ENCODE data around the gene UPK3BL1.
"Not testable (repeated sequence)": the region's sequence is repeated elsewhere in the genome, so short reads cannot be mapped to it uniquely, and the experiment has no call there.

Gene UPK3BL1

GRCh38 chr7:102647813-102648212 is 5.2 kb upstream of the UPK3BL1 start:
- H3K4me3 Mint-ChIP-seq; H3K27me3 Mint-ChIP-seq; H3K4me1 Mint-ChIP-seq; ATAC-seq (replicated peaks); H3K27ac Mint-ChIP-seq; DNase-seq; H3K36me3 Mint-ChIP-seq; H3K9me3 Mint-ChIP-seq: not testable (repeated sequence)

DNA sequence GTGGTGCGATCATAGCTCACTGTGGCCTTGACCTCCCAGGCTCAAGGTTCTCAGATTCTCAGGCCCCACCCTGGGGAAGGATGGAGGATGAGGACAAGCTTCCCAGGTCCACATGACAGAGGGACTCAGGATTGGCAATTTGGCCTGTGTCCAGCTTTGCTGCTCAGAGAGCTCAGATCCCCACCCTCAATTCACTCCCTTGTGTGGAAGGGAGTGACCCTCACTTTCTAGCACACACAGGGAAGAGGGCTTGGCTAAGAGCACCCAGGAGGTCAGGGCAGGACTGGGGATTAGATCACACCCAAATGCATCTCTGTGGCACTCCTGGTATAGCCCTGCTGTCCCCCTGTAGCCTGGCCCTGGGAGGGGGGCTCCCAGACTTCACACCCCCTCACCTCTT is 813 bp upstream of the UPK3BL1 start:
- not testable (repeated sequence) for H3K27ac Mint-ChIP-seq; H3K4me1 Mint-ChIP-seq; ATAC-seq (replicated peaks); H3K27me3 Mint-ChIP-seq; H3K9me3 Mint-ChIP-seq; DNase-seq; H3K36me3 Mint-ChIP-seq; H3K4me3 Mint-ChIP-seq

DNA sequence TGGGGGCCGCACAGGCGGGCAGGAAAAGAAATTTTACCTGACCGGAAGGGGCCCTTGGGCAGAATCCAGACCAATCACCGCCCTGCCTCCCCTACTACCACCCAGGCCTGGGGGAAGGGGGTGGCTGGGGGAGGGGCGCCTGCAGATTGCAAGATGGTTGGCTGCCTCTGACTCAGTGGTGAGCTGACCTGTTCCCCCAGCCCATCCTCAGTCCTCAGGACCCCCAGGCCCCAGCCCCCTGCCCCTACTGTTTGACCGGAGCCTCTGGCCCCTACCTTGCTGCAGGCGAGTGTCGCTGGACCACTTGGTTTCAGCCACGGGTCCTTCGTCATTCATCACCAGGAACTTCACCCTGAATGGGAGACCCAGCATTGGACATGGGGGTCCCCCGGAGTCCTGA is 3.7 kb downstream of the UPK3BL1 start:
- not testable (repeated sequence) for H3K9me3 Mint-ChIP-seq, H3K4me3 Mint-ChIP-seq, H3K27me3 Mint-ChIP-seq, H3K27ac Mint-ChIP-seq, H3K4me1 Mint-ChIP-seq, H3K36me3 Mint-ChIP-seq
- DNase-seq (peak; percentile 6), ATAC-seq (replicated peaks) (peak; percentile 7 to 12)

- H3K4me3 Mint-ChIP-seq; H3K27ac Mint-ChIP-seq; ATAC-seq (replicated peaks); H3K36me3 Mint-ChIP-seq; H3K4me1 Mint-ChIP-seq; H3K9me3 Mint-ChIP-seq; H3K27me3 Mint-ChIP-seq: not testable (repeated sequence)
- peak; percentile 0 for DNase-seq
Observed at GRCh38 chr7:102636956-102637355, 5.6 kb downstream of the UPK3BL1 start.

DNA sequence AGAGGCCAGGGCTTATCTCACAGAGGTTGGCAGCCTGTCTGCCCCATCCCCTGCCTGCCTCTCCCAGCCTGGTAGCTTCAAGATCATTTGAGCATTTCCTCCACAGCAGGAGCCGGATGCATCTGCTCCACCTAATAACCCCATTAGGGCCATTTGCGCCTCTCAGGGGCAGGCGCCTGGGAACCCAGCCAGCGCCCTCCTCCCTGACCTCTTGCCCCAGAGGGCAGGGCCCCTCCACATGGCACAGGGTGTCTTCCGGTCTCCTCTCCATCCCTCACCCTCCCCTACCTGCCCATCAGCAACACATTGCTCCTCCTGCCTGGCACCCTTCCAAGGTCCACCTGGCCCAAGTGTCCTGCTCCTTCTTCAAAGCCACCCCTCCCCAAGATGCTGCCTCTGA is 7.2 kb downstream of the UPK3BL1 start:
- H3K27ac Mint-ChIP-seq, H3K36me3 Mint-ChIP-seq, H3K27me3 Mint-ChIP-seq: not testable (repeated sequence)

GRCh38 chr7:102634299-102634698 is 8.3 kb downstream of the UPK3BL1 start:
- not testable (repeated sequence) for H3K36me3 Mint-ChIP-seq; H3K27ac Mint-ChIP-seq; H3K4me3 Mint-ChIP-seq; ATAC-seq (replicated peaks); H3K27me3 Mint-ChIP-seq; H3K4me1 Mint-ChIP-seq; H3K9me3 Mint-ChIP-seq; DNase-seq

More for the DNA sequence above, 7.2 kb downstream of the UPK3BL1 start:
- not testable (repeated sequence) for ATAC-seq (replicated peaks); DNase-seq; H3K9me3 Mint-ChIP-seq; H3K4me3 Mint-ChIP-seq; H3K4me1 Mint-ChIP-seq

DNA sequence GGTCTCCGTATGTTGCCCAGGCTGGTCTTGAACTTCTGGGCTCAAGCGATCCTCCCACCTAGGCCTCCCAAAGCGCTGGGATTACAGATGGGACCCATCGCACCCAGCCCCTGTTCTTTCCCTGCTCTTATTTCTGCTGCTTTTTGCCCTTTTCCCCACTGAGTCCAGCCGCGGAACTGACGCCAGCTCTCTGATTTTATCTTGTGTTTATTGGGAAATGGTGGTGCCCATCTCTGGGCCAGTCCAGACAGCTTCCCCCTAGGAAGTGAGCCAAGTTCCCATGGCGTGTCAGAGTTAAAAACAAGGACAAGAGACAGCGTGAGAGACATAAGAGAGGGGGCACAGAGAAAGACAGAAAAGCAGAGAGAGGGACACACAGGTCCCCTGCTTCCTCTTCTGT is 12.0 kb downstream of the UPK3BL1 start:
- not testable (repeated sequence) for ATAC-seq (replicated peaks); H3K27me3 Mint-ChIP-seq; H3K27ac Mint-ChIP-seq; H3K4me1 Mint-ChIP-seq; H3K9me3 Mint-ChIP-seq; DNase-seq; H3K36me3 Mint-ChIP-seq; H3K4me3 Mint-ChIP-seq

DNA sequence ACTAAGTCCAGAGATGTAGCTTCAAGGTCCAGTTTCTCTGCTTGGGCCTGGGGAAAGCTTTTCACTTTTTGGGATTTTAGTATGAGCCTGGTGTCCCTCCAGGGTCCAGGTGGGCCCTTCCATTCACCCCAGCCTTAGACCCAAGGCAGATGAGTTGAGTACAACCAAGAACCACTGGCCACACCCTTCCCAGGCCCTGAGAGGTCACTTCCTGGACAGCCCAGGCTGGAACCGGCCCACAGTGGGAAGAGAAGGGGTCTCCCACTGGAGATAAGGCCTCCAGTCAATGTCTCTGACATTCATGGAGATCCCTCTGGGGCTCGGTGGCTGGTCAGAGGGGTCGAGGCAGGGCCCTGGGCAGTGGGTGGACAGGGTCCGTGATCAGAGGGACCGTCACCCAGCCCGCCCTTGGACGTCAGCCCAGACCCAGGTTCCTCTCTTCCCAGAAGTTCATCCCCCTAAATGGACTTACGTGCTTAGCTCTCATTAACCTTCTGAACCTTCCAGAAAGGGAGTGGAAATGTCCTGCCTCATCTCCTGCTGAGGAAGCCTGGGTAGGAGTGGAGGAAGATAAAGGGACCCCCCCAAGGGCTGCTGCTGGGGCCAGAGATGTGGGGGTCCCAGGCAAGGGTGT is 15.2 kb downstream of the UPK3BL1 start:
- H3K36me3 Mint-ChIP-seq; DNase-seq; H3K4me1 Mint-ChIP-seq; H3K27ac Mint-ChIP-seq; H3K9me3 Mint-ChIP-seq; ATAC-seq (replicated peaks); H3K27me3 Mint-ChIP-seq; H3K4me3 Mint-ChIP-seq: not testable (repeated sequence)

- not testable (repeated sequence) for H3K27me3 Mint-ChIP-seq; ATAC-seq (replicated peaks); DNase-seq; H3K36me3 Mint-ChIP-seq; H3K4me3 Mint-ChIP-seq; H3K27ac Mint-ChIP-seq; H3K4me1 Mint-ChIP-seq; H3K9me3 Mint-ChIP-seq
Observed at GRCh38 chr7:102618122-102618521, 24.5 kb downstream of the UPK3BL1 start.

DNA sequence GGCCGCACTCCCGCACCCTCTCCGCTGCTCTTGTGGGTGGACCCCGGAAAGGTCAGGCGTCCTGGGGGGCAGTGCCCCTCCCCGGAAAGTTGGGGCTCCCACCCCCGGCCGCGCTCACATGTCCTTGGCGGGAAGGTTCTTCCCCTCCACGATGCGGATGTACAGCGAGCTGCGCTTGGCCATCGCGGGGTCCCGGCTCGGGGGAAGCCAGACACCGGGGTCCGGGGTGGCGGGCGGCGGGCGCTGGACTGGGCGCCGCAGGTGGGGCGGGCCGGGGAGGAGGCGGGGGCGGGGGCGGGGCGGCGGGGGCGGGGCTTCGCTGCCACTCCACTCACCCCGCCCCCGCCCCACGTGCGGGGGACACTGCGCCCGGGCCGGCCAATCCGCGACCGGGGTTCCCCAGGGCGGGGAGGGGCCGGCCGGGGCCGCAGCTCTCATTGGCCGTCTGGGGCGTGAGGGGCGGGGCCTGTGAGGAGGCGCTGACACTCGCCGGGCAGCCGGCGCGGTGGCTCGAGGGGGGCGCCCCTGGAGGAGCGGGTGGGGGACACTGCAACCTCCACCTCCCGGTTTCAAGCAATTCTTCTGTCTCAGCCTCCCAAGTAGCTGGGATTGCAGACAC is 26.0 kb downstream of the UPK3BL1 start, which contains the start of gene RASA4:
RASA4 (minus strand) TSS at position 250 of the 619 bp plus-strand sequence; CDS start at position 183, 67 bp downstream.
- not testable (repeated sequence) for H3K4me3 Mint-ChIP-seq, H3K4me1 Mint-ChIP-seq
- peak; percentile 71 to 83 for ATAC-seq (replicated peaks)

DNA sequence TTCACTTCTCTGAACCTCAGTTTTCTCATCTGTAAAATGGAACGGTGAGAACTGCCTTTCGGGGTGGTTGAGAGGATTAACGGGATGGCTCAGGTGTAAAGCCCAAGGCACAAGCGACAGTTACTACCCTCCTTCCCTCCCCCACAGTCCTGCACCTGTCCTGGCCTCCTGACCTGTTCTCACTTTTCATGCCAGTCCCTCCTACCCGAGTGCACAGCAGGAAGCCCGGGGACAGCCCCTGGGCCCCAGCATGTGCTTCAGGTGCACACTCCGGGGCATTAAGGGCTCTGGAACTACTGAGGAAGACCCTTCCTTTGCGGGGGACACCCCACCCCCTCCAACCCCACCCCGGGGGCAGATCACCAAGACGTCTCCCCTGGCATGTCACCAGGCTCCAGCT is 26.7 kb downstream of the UPK3BL1 start:
- H3K36me3 Mint-ChIP-seq, H3K4me1 Mint-ChIP-seq, H3K4me3 Mint-ChIP-seq, DNase-seq, H3K9me3 Mint-ChIP-seq, H3K27ac Mint-ChIP-seq, H3K27me3 Mint-ChIP-seq: not testable (repeated sequence)
- peak; percentile 43 to 58 for ATAC-seq (replicated peaks)

More for the DNA sequence above, 26.0 kb downstream of the UPK3BL1 start, which contains the start of gene RASA4:
- DNase-seq = peak; percentile 62
- not testable (repeated sequence) for H3K36me3 Mint-ChIP-seq, H3K27me3 Mint-ChIP-seq, H3K27ac Mint-ChIP-seq, H3K9me3 Mint-ChIP-seq

DNA sequence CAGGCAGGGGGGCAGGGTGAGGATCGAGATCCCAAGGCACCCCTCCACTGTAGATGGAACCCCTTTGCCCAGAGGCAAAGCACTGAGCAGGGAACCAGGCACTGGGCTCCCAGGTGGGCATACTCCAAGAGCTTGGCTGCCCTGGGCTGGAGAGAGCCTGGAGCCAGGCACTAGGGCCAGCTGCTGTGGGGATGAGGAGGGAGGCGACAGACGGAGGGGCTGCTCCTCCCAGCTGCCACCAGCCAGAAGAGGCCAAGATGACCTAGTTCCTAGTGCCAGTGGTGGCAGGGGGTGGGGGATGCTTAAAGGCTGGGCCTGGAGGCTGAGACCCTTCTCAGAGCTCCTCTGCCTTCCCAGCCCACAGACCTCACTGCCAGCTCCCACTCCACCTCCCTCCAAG is 27.7 kb downstream of the UPK3BL1 start:
- not testable (repeated sequence) for H3K36me3 Mint-ChIP-seq; H3K4me1 Mint-ChIP-seq; H3K27me3 Mint-ChIP-seq; H3K4me3 Mint-ChIP-seq; H3K9me3 Mint-ChIP-seq; H3K27ac Mint-ChIP-seq; ATAC-seq (replicated peaks); DNase-seq

DNA sequence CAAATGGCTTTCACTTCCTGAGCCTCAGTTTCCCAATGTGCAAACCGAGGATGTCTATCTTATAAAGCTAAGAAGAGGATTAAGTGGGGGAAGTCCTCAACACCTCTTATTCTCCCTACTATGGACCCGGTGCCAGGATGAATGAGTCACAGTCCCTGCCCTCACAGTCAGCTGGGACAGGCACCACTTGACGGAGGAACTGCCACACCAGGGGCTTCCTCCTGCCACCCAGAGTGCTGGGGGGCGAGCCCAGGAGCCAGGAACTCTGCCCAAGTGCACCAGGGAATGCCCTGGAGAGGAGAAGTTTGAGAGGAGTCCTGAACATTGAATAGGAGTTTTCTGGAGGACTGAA is 28.3 kb downstream of the UPK3BL1 start:
- peak in 1 of 2 donors; percentile 15 for ATAC-seq (replicated peaks)
- not testable (repeated sequence) for H3K27ac Mint-ChIP-seq, DNase-seq, H3K27me3 Mint-ChIP-seq, H3K36me3 Mint-ChIP-seq, H3K9me3 Mint-ChIP-seq, H3K4me3 Mint-ChIP-seq, H3K4me1 Mint-ChIP-seq

- not testable (repeated sequence) for H3K9me3 Mint-ChIP-seq, H3K36me3 Mint-ChIP-seq, H3K27ac Mint-ChIP-seq, H3K27me3 Mint-ChIP-seq, H3K4me1 Mint-ChIP-seq, H3K4me3 Mint-ChIP-seq
- DNase-seq (peak; percentile 69), ATAC-seq (replicated peaks) (peak; percentile 15 to 21)
Observed at GRCh38 chr7:102613575-102614345, 28.8 kb downstream of the UPK3BL1 start.
